HG03460 (cell line): ENCODE results near the gene KDM1B.
A peak's percentile ranks its signal among the peaks of the same experiment; 100 is the strongest.
"Not testable (repeated sequence)": the region's sequence is repeated elsewhere in the genome, so short reads cannot be mapped to it uniquely, and the experiment has no call there.

ENCODE experiments used
- ATAC-seq: cut with Tn5 transposase; IDR thresholded peaks from one replicate; pipeline ENCODE4 v1.9.1; 2021; ENCODE audit not compliant: unreplicated experiment

The KDM1B gene

DNA sequence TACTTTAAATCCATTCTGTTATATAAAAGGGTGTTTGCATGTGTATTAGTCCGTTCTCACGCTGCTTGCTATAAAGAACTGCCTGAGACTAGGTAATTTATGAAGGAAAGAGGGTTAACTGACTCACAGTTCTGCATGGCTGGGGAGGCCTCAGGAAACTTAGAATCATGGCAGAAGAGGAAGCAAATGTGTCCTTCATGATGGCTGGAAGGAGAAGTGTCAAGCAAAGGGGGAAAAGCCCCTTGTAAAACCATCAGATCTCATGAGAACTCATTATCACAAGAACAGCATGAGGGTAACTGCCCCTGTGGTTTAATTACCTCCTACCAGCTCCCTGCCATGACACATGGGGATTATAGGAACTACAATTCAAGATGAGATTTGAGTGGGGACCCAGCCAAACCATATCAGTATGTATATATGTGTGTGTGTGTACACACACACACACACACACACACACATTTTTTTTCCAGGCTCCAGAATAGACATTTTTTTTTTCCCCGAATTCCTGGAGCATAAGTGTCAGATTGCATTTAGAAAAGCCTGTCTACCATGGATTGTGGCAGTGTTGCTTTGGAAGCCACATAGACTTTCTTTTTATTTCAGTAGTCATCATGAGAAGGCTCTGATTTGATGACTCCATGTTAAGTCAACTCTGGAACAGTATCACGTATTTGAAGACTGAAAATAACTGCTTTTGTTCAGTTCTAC, 31.5 kb downstream of the KDM1B start:
- no peak for ATAC-seq

- no peak for ATAC-seq
Observed at GRCh38 chr6:18187701-18188100, 32.5 kb downstream of the KDM1B start.

- ATAC-seq = no peak
Observed at GRCh38 chr6:18189196-18189595, 34.0 kb downstream of the KDM1B start.

GRCh38 chr6:18192026-18192425, 36.8 kb downstream of the KDM1B start:
- no peak for ATAC-seq

- no peak for ATAC-seq
Observed at GRCh38 chr6:18203786-18204185, 48.6 kb downstream of the KDM1B start.

DNA sequence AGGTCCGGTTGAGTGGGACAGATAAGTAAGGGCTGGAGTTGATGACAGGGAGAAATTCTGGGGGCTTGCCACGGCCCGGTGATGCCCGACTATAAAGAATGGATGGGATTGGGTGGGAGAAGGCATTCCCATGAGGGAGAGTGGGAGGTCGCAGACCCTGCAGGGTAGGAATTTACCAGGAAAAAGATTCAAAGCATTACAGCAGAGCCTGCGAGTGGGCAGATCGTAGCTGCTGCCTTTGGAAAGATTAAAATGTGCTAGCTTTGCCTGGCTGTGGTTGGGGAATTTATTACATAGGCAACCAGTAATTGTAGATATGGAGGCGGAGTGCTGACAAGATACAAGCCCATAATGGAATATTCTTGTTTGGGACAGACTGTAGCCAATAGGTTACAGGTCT, 49.5 kb downstream of the KDM1B start:
- ATAC-seq = no peak

DNA sequence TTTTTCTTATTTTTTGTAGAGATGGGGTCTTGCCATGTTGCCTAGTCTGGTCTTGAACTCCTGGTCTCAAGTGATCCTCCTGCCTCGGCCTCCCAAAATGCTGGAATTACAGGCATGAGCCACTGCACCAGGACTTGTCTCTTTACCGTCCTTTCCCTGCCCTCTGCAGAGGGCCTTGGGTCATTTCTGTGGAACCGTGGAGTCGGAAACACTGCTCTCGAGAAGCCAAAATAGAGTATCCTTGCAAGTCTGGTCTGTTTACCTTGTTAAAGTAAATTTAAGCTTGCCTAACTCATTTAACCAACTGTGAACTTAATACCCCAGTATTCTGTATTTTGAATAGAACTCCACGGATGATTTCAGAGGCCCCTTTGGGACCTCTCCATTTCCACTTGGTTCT, 51.4 kb downstream of the KDM1B start:
- ATAC-seq = no peak

DNA sequence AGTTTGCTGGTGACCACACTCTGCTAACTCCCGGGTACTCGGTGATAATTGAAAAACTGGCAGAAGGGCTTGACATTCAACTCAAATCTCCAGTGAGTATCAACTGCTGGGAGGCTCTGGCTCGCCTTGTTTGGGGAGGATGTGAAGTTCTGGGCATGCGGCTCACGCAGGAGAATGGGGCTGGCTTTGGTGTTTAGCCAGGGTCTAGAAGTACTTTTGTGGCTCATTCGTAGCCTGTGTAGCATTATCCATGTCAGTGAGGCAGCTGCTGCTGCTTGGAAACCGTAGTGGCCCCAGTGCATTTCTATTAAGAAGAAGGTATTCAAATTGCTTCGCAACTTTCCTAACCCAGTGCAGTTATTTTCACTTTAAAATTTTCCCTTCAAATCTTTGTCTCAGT, 52.2 kb downstream of the KDM1B start:
- ATAC-seq = no peak

DNA sequence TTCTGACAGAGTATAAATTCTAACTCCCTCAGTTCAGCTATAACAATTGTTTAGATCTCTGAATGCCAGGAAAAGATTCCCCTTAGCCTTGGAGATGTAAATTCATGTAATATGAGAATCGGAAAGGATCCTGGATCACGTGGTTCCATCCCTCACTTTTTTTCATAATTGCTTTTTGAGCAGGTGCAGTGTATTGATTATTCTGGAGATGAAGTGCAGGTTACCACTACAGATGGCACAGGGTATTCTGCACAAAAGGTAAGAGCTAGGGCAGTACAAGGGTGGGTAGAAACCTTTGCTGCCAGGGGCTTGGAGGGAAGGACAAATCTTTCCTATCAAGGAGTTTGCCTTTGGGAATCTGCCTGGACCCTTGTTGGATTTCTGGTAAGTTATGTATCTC, 52.7 kb downstream of the KDM1B start:
- ATAC-seq = no peak

DNA sequence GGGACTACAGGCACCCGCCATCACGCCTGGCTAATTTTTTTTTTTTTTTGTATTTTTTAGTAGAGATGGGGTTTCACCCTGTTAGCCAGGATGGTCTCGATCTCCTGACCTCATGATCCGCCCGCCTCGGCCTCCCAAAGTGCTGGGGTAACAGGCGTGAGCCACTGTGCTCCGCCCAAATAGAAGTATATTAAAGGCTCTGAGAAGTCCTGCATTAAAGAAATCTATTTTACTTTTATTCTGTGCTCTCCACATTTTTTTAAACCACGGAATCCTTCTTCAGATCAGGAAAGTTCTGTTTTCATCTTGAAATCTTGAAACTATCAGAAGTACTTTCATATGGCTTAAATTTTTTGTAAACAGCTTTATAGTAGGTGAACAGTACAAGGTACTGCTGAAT, 53.6 kb downstream of the KDM1B start:
- ATAC-seq = not testable (repeated sequence)

DNA sequence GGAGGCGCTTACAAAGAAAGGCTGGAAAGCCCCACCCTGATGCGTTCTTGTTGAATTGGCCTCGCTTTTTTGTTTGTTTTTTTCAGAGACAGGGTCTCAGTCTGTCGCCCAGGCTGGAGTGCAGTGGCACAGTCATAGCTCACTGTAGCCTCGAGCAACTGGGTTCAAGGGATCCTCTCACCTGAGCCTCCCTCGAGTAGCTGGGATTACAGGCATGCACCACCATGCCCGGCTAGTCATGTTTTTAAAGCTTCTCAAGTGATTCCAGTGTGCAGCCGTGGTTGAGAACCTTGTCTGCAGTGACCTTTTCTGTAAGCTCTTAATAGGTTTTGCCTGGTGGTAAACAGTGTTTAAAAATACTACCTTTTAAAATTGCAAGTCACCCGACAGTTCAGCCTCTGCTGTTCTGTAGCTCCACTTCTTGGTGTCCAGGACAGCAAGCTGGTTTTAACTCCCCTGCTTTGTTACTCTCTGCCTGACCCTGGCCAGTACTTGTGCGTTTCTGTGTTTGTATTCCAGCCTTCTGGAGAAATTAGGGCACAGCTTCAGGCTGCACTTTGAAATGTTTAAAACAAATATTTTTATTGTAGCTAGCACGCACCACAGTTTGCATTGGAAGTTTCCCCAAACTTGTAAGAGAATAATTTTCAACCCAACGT, 54.4 kb downstream of the KDM1B start:
- ATAC-seq = no peak

GRCh38 chr6:18210707-18211106, 55.5 kb downstream of the KDM1B start:
- no peak for ATAC-seq

- peak; percentile 89 for ATAC-seq
Observed at GRCh38 chr6:18211338-18211737, 56.1 kb downstream of the KDM1B start.

GRCh38 chr6:18212231-18212630, 57.0 kb downstream of the KDM1B start:
- no peak for ATAC-seq

GRCh38 chr6:18213439-18213838, 58.2 kb downstream of the KDM1B start:
- no peak for ATAC-seq

GRCh38 chr6:18214003-18214402, 58.8 kb downstream of the KDM1B start:
- ATAC-seq = no peak

GRCh38 chr6:18215436-18215835, 60.2 kb downstream of the KDM1B start:
- no peak for ATAC-seq

GRCh38 chr6:18216411-18216810, 61.2 kb downstream of the KDM1B start:
- no peak for ATAC-seq

DNA sequence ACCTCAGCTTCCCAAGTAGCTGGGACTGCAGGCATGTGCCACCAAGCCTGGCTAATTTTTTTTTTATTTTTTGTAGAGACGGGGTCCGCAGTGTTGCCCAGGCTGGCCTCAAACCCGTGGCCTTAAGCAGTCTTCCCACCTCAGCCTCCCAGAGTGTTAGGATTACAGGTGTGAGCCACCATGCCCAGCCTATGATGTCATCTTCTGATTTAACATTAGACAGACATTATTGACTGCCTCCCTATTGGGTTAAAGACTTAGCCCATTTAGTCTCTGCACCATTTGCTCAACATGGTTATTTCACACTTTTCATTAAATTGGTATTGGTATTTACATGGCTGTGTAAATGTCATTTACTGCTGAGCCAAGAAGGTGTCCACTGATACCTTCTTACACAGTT, 63.0 kb downstream of the KDM1B start:
- ATAC-seq = no peak

DNA sequence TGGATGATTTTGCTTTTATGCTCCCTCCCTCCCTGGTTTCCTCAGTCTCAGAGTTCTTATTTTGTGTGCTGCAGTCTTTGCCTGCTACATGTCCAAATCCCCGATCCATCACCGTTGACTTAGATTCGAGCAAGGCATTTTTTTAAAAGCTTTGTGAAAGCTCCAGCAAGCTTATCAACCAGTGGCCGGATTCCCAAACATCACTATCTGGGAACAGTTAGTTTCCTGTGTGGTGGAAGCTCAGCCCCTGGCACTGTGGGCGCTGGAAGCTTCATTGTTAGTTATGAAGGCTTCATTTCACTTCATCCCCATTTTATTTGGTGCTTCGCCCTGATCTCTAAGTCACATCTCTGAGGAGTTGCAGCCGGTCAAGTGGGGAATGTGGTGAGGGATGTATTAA, 64.4 kb downstream of the KDM1B start:
- no peak for ATAC-seq

- no peak for ATAC-seq
Observed at GRCh38 chr6:18221288-18221615, 66.0 kb downstream of the KDM1B start.

GRCh38 chr6:18226451-18227105, 71.4 kb downstream of the KDM1B start:
- ATAC-seq = not testable (repeated sequence)
